Medulla oblongata (tissue), 1 donor: ENCODE data around the gene MUL1.
"Not testable (repeated sequence)": the region's sequence is repeated elsewhere in the genome, so short reads cannot be mapped to it uniquely, and the experiment has no call there.

Source experiments
- DNase-seq: peaks from one replicate; pipeline ENCODE4 v3.0.0-alpha.2; 2015; ENCODE audit errors: extremely low spot score

The MUL1 gene

DNA sequence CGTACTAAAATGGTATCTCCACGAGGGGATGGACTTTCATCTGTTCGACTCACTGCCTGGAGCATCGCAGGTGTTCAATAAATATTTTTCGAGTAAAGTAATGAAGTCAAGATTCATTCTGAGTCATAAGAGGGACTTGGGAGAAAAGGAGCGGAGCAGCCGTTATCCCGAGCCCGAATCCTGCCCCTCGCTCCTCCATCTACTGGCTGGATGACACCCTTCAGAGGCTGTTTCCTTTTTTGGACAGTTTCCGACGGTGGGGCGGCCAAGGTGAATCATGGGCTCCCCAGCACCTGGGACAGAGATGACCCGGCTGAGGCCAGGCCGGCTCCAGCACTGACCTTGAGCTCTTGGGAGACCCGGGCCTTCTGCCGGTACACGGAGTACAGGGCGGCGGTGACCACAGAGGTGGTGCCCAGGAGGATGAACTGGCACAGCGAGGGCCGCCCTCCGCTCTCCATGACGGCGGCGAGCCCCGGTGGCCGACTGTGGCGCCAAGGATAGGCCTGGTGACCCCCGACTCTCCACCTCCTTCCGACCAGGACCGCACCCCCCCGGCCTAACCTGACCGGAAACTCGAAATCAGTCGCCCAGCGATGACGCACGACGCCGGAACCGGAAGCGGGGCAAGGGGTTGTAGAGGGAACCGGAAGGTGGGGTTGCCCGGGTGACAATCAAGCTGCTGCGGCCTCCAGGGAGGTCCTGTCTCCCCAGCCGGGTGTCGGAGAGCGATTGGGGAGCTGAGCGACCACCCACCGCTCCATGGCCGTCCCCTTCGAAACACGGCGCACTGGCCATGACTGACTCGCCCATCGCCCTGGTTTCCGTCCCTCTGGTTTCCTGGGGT, at the start of gene MUL1:
Gene MUL1, minus strand, starts transcription at position 588 of the 847 bp plus-strand sequence. Its CDS starts 127 bp downstream, at position 461.
- DNase-seq, result peak; percentile 93

GRCh38 chr1:20555758-20556120, 47.8 kb upstream of the MUL1 start:
- DNase-seq, result no peak

DNA sequence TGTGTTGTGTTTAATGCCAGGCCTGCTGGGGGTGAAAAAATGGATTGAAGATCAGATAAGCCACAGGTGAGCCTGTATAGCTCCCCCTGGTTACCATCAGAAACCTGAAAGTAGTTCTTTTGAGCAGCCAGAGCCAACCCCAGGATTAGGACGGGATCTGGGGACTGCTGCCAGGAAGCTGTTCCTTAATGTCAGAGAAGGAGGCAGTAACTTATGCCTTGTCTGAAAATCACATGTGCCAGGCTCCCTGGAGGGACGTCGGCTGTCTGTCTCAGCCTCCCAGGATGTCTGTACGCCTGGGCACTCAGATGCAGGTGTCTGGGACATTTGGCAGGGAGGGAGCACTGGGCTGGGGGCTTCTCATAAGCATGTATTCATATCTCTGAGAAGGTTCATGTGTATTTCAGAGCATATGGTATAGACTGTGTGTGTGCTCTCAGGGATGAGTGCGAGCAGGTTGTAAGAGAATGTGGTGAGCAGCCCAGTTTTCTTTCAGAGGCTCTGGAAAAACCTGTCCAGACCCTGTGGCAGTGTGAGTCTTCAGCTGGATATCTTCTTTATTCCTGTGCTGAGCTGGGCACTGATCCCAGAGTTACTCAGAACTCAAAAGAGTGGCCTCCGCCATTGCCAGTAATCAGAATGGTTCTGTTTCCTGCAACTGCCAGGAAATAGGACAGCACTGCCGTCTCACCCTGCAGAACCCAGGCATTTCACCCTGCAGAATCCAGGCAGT, 47.2 kb upstream of the MUL1 start:
- peak; percentile 70 for DNase-seq

DNA sequence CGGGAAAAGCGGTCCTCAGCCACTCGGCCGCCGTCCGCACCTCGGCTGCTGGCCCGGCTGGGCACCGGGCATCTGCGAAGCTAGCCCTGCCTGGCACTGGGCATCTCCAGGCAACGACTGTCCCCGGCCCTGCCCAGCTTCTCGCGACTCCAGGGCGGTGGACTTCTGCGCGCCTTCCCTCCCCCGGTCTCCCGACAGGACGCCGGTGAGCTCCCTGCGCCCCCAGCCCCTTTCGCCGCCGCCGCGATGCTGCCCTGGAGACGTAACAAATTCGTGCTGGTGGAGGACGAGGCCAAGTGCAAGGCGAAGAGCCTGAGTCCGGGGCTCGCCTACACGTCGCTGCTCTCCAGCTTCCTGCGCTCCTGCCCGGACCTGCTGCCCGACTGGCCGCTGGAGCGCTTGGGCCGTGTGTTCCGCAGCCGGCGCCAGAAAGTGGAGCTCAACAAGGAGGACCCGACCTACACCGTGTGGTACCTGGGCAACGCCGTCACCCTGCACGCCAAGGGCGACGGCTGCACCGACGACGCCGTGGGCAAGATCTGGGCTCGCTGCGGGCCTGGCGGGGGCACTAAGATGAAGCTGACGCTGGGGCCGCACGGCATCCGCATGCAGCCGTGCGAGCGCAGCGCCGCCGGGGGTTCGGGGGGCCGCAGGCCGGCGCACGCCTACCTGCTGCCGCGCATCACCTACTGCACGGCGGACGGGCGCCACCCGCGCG, 44.9 kb upstream of the MUL1 start:
- no peak for DNase-seq

DNA sequence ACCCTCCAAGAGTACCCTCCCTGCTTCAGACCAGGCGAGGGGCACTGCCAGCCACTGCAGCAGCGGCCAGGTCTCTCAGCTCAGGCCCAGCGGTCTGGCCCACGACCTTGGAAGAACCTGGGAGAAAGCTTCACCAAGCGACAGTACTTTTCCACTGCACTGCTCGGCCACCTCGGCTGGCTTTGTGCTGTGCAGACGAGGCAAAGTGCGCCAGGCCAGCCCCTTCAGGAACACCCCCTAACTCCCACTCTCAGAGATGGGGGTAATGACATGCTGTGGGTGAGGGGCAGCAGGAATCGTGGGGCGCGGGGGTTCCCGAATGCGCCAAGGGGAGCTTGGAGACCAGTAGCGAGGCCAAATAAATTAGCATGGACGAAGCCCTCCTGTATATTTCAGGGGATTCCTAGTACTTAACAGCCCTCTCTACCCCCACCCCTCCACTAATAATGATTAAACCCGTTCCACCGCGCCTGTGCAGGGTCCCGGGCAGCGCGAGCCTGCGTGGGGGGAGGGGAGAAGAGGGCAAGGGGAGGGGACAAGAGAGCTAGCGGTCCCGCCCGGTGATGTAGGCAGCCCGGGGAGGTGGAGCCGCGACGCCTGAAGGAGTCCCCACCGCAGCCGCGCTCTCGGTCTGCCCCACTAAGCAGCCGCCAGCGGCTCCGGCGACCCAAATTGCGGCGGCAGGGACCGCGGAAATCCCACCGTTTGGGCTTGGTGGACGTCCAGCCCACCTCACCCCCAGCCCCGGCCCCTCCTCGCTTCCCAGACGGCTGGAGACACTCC, 44.2 kb upstream of the MUL1 start, which contains the start of gene FAM43B:
Gene FAM43B, plus strand, starts transcription at position 629 of the 783 bp plus-strand sequence. CDS start 401 bp downstream, outside the sequence.
- peak; percentile 76 for DNase-seq

DNA sequence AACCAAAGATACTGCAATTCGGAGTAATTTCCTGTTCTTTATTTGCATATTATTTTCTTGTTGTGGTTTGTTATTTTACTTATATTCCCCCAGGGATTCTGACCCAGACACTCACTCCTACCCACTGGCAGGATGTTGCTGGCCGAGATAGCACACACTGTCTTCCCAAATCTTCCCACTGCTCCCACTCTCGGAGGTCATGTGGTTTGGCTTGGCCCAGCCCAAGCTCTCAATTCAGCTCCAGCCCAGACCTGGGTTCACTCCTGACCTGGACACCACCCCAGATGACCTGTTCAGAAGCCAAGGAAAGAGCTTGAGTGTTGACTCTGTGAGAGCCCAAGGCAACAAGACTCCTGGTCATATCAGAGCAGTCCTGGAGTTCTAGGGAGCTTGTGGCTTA, 43.2 kb upstream of the MUL1 start:
- DNase-seq, result no peak

GRCh38 chr1:20546637-20547036, 38.7 kb upstream of the MUL1 start:
- DNase-seq, result no peak

DNA sequence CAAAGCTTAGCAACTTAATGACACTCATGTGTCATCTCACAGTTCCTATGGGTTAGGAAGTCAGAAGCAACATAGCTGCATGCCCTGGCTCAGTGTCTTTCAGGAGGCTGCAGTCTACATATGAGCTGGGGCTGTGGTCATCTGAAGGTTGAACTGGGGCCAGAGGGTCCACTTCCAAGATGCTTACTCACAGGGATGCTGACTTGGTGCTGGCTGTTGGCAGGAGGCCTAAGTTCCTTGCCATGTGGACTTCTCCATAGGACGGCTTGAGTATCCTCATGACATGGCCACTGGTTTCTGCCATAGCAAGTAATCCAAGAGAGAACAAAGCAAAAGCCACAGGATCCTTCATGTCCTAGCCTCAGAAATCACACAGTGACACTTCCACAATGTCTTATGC, 32.3 kb upstream of the MUL1 start:
- DNase-seq, result no peak

- DNase-seq, result no peak
Measured at GRCh38 chr1:20538760-20539551, 31.0 kb upstream of the MUL1 start.

GRCh38 chr1:20538227-20538626, 30.3 kb upstream of the MUL1 start:
- DNase-seq, result no peak

DNA sequence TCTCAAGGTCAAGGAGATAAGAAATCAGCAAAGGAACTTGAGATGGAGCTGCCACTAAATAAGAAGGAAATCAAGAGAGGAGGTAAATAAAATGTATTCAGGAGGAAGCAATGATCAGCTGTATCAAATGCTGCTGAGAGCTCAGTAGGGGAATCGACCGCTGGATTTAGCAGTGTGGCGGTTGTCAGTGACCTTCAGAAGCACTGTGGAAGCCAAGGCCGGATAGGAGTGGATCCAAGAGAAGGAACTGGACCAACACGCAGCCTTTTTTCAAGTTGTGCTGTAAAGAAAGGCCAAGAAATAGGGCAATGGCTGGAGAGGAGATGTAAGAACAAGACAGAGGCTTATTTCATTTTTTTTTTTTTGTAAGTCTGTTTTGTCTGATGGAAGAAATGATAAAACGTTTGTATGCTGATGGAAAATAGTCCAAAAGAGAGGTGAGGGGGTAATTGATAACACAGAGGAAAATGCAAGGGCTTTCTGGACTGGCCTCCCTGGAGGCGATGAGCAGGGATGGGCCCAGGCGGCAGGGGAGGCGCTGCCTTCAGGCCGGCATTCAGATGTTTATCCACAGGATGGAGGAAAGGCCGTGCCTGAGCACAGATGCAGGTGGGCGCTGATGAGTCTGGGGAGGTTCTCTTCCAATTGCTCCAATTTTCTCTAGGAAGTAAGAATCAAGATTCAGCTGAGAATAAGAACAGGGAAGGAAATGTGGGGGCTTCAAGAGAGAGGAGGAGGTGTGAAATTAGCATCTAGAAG, 26.9 kb upstream of the MUL1 start:
- no peak for DNase-seq

DNA sequence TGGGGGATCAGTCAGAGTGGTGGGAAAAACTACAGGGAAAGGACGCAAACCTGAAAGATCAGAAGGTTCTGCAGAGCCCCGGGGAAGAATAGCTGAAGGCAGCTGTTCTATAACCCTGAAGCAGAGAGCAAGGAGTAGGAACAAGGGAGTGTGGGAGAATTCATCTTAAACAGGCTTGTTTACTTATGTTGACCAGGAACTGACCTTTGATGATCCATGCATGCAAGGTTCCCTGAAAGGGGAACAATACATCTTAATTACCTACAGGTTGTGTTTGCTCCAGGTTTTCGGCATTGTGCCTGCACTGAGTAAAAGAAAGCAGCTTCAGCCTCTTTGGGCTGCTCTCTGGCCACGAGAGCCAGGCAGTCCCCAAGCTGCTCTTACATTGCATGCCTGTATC, 25.7 kb upstream of the MUL1 start:
- DNase-seq, result no peak

DNA sequence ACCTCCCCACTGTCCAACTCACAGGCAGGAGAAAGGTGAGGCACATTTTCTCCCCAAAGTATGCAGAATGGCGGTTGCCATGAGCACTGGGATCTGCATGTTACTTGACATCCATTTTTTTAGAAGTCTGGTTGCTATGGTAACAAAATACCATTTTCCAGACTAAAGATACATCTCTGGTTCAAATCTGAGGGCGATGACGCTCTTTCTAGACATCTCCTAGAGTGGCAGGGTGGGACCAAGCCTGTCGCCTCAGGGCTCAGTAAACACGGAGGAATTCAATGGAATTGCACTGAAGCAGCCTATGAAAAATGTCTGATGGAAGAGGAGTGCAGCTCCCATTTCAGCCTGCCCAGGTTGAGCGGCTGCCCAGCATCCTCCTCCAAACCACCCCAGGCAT, 22.9 kb upstream of the MUL1 start:
- DNase-seq, result no peak

DNA sequence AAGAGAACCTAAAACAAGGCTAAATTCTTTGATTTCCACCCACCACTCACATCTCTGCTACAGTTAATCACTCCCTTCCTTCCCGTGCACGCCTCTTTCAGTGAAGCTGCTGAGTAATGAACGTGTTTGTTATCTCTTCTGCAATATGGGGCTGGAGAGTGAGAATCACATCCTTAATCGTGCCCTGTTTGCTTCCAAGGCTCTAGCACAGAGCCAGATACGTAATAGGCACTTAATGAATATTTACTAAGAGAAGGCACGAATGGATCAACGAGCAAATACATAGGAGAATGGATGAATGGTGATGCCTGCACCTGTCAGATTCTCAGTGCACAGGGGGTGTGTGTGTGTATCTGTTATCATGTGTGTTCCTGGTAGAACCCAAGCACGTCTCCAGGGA, 22.4 kb upstream of the MUL1 start:
- no peak for DNase-seq

- no peak for DNase-seq
Measured at GRCh38 chr1:20528221-20528620, 20.3 kb upstream of the MUL1 start.

DNA sequence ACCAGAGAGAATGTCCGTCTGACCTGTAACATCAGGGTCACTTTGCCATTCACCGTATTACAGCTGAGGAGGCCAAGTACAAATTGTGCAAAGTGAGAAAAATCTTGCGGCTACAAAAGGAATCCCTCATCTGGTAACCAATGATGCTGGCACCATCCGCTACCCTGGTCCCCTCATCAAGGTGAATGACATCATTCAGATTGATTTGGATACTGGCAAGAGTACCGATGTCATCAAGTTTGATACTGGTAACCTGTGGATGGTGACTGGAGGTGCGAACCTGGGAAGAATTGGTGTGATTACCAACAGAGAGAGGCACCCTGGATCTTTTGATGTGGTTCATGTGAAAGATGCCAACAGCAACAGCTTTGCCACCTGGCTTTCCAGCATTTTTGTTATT, 18.3 kb upstream of the MUL1 start:
- DNase-seq, result no peak

GRCh38 chr1:20521960-20522861, 14.3 kb upstream of the MUL1 start:
- peak; percentile 88 for DNase-seq

DNA sequence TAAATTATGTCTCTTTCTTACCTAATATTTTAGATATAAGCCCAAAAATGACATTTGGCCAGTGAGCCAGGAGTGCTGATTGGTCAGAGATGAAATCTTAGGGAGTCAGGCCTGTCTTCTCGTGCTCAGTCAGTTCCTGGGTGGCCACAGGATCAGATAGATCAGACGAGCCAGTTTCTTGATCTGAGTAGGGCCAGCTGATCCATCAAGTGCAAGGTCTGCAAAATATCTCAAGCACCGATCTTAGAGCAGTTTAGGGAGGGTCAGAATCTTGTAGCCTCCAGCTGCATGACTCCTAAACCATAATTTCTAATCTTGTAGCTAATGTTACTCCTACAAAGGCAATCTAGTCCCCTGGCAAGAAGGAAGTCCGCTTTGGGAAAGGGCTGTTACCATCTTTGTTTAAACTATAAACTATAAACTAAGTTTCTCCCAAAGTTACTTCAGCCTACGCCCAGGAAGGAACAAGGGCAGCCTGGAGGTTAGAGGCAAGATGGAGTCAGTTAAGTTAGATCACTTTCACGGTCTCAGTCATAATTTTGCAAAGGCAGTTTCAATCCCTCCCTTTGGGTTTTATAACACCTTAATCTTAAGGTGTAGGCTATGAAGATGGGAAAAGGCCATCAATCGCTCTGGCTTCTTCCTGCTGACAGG, 11.8 kb upstream of the MUL1 start:
- DNase-seq, result not testable (repeated sequence)
